Stimulated activated naive B cell treated with anti-CD40 and anti-IgM and Interleukin-4, amounts not matched to agents 10 μg/mL and 1 μg/mL and 100 μg/mL, for 72 hours (primary cell): ENCODE data around the gene CAGE1.
A peak's percentile ranks its signal among the peaks of the same experiment; 100 is the strongest.

Experiments
- ATAC-seq, 2 donors: fragments of 150-1000 bp; cut with Tn5 transposase; replicated peaks; 2 replicates each; pipeline ENCODE4 v1.10.0; 2021; ENCODE audit warnings: moderate library complexity in 1 of 2
- DNase-seq: peaks from one replicate; pipeline ENCODE4 v3.0.0; 2021
- H3K27ac Mint-ChIP-seq: one replicate; pipeline ENCODE4 v1.8.0; 2022; ENCODE audit warnings: mild to moderate bottlenecking, mixed read lengths
- H3K27me3 Mint-ChIP-seq, 2 donors: one replicate each; pipeline ENCODE4 v1.8.0; 2022; ENCODE audit warnings: mixed read lengths in 2 of 2
- H3K36me3 Mint-ChIP-seq, 2 donors: one replicate each; pipeline ENCODE4 v1.8.0; 2022; ENCODE audit warnings: mixed read lengths in 2 of 2, mild to moderate bottlenecking in 1 of 2
- H3K4me1 Mint-ChIP-seq, 2 donors: one replicate each; pipeline ENCODE4 v1.8.0; 2022; ENCODE audit warnings: mixed read lengths in 2 of 2, mild to moderate bottlenecking in 1 of 2
- H3K4me3 Mint-ChIP-seq, 2 donors: one replicate each; pipeline ENCODE4 v1.8.0; 2022; ENCODE audit warnings: mild to moderate bottlenecking in 2 of 2, mixed read lengths in 2 of 2, moderate library complexity in 1 of 2
- H3K9me3 Mint-ChIP-seq, 2 donors: one replicate each; pipeline ENCODE4 v1.8.0; 2022; ENCODE audit warnings: mixed read lengths in 2 of 2, mild to moderate bottlenecking in 1 of 2

Gene CAGE1

DNA sequence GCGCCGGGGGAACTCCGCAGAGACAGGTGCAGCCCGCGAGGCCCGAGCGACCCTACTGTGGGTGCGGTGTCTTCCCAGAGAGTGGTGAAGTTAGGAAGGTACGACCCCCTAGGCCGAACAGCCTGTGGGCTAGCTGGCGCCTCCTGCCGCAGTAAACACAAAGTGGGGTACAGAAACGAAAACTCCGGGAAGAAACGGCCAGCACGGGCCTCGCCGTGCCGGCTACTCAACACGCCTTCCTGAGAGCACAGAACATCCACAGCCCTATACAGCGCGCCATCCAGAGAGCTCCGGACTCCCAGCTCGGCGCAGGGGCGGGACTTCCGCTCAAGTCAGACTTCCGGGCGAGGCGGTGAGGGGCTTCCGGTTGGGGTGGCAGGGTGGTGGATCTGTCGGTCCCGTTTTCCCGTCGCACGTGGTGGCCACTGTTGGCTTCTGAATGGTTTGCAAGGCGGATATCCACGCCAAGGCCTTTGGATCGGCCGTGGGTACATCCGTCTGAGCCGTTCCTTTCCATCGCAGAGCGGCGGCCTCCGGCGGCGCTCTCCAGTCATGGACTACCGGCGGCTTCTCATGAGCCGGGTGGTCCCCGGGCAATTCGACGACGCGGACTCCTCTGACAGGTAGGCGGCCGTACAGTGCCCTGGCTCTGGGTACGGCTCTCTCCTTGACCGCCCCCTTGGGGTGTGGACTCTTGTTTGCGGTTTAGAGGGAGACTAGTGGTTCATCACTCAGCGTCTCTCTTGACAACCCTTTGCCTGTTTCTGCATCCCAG lies at the start of gene CAGE1, which contains the start of gene RIOK1:
Gene CAGE1, minus strand, starts transcription at position 292 of the 775 bp plus-strand sequence. CDS start 2,569 bp downstream, outside the sequence.
Gene RIOK1, plus strand, starts transcription at position 358 of the 775 bp plus-strand sequence. Its CDS starts 195 bp downstream, at position 553.
- Mint-ChIP-seq H3K36me3 (peaks cover 12 to 29% of the 10 kb centered on the region in 2 donors), H3K27ac (peak within 1 kb of the TSS; percentile 100), H3K4me3 (peak within 1 kb of the TSS; percentile 80 to 89), H3K9me3 (no peaks in the 10 kb centered on the region), H3K27me3 (no peaks in the 10 kb centered on the region), H3K4me1 (peaks cover 17 to 43% of the 10 kb centered on the region in 2 donors)
- DNase-seq (peak; percentile 96), ATAC-seq (peak; percentile 96 to 97)

DNA sequence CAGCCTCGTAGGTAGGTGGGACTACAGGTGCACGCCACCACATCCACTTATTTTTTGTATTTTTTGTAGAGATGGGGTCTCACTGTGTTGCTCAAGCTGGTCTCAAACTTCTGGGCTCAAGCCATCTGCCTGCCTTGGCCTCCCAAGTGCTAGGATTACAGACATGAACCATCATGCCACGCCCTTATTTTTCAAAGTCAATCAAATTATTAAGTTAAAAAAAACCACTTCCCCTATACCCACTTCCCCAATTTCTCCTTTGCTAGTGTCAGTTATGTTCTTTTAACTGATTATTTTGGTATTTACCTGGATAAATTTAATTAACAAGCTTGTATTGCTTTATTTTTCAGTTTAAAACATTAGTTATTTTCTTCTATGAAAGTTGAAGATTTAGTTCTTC lies 49.7 kb upstream of the CAGE1 start:
- Mint-ChIP-seq H3K27ac (no peak overlapping the region), H3K27me3 (peaks cover 0 to 9% of the 10 kb centered on the region in 2 donors), H3K9me3 (peaks cover 8 to 11% of the 10 kb centered on the region in 2 donors), H3K4me1 (peaks cover 11 to 37% of the 10 kb centered on the region in 2 donors), H3K4me3 (peak overlapping the region in 1 of 2 donors; percentile 67), H3K36me3 (peaks cover 5 to 10% of the 10 kb centered on the region in 2 donors)
- ATAC-seq (peak; percentile 71 to 86), DNase-seq (no peak)

DNA sequence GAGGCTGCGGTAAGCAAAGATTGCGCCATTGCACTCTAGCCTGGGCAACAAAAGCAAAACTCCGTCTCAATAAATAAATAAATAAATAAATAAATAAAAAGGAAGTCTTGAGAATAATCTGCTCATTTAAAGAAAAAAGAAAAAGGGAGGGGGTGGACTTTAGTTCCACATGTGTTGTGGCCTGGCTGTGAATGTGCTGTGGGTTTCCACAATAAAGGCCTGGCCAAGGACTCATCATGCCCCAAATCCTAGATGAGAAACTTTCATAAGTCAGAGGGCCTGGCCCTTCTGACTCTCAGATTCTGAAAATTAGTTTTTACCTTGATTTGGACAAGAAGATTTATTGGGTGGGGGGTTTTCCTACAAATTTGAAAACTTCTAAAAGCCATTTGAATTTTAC lies 48.5 kb upstream of the CAGE1 start:
- H3K36me3 Mint-ChIP-seq, result peaks cover 5 to 10% of the 10 kb centered on the region in 2 donors
- ATAC-seq, result no peak
- no peak overlapping the region for H3K27ac Mint-ChIP-seq
- H3K27me3 Mint-ChIP-seq, result peaks cover 0 to 9% of the 10 kb centered on the region in 2 donors
- DNase-seq, result no peak
- peaks cover 11 to 37% of the 10 kb centered on the region in 2 donors for H3K4me1 Mint-ChIP-seq
- peaks cover 8 to 11% of the 10 kb centered on the region in 2 donors for H3K9me3 Mint-ChIP-seq
- H3K4me3 Mint-ChIP-seq, result no peak overlapping the region

DNA sequence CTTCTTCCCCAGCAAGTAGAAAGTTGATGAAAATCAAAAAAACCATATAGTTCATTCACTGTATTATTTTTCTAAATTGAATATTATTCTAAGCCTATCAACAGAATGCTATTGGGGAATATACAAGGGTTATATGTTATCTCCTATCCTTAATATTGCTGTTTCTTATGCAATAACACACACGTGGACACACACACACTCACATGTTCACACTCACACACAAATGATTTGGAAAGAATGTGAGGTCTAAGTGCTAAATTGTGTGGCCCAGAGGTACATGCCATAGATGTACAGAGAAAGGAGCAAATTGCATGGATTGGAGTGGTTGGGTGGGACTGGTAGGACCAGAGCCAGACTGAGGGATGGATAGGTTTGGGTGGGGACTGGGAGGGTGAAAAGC lies 45.1 kb upstream of the CAGE1 start:
- peaks cover 11 to 36% of the 10 kb centered on the region in 2 donors for H3K4me1 Mint-ChIP-seq
- DNase-seq (no peak), ATAC-seq (no peak)
- H3K36me3 Mint-ChIP-seq, result peaks cover 0 to 10% of the 10 kb centered on the region in 2 donors
- no peak overlapping the region for H3K27ac Mint-ChIP-seq
- peaks cover 0 to 6% of the 10 kb centered on the region in 2 donors for H3K27me3 Mint-ChIP-seq
- no peak overlapping the region for H3K4me3 Mint-ChIP-seq
- peaks cover 3 to 11% of the 10 kb centered on the region in 2 donors for H3K9me3 Mint-ChIP-seq

DNA sequence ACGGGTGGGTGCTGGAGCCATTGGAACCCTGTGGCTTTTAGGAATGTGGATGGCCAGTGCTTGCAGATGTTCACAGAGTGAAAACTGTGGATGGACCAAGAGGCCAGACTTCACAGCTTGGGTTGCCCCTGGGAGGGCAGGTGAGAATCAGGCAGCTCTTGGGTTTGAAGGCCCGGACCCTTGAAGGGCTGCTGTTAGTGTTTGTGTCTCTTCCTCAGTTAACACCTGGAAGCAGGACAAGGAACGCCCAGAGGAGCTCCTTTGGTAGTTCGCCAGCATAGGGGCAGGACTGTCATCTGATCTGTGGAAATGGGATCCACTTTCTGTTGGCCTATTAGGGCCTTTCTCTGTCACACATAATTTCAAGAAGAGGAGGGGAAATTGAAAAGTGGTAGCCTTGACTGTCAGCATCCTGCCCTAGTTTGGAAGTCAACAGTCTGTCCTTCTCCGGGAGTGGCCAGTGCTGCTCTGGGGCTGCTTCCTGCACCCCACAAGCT lies 43.6 kb upstream of the CAGE1 start:
- no peak overlapping the region for H3K27ac Mint-ChIP-seq
- H3K4me1 Mint-ChIP-seq, result peaks cover 5 to 23% of the 10 kb centered on the region in 2 donors
- ATAC-seq (no peak), DNase-seq (no peak)
- peaks cover 3 to 11% of the 10 kb centered on the region in 2 donors for H3K9me3 Mint-ChIP-seq
- H3K36me3 Mint-ChIP-seq, result peaks cover 0 to 10% of the 10 kb centered on the region in 2 donors
- peaks cover 0 to 6% of the 10 kb centered on the region in 2 donors for H3K27me3 Mint-ChIP-seq
- H3K4me3 Mint-ChIP-seq, result no peak overlapping the region

DNA sequence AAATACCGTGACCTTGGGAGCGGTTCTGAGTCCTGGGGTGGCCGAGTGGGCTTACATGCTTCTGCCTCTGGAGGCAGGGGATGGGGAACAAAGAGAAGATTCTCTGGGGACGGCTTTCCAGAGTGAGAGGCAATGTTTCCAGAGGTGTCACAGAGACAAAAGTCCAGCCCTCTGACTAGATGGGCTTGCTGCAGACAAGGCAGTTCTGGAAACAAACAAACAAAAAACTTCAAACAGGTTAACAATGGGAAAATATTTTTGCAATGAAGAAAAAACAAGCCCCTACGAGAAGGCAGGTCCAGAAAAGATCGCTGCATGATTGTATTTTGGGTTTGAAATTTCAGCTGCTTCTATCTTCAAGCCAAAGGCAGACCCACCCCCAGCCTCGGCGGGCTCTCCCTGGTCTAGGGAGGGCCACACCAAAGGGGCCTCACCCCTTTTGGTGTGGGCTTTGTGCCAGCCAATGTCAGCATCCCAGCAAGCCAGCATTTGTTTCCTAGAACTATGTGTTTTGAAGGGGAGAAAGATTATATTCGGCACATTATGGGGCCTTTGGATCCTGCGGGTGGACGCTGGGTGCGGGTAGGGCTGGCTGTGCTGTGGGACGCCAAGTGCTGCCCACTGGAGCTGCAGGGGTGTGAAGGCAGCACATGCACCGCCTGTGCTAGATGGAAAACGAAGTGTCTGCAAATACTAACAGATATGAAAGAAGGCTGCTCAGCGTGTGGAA lies 43.0 kb upstream of the CAGE1 start:
- H3K36me3 Mint-ChIP-seq, result peaks cover 0 to 10% of the 10 kb centered on the region in 2 donors
- H3K4me3 Mint-ChIP-seq, result no peak overlapping the region
- H3K4me1 Mint-ChIP-seq, result peaks cover 5 to 20% of the 10 kb centered on the region in 2 donors
- peaks cover 3 to 11% of the 10 kb centered on the region in 2 donors for H3K9me3 Mint-ChIP-seq
- peaks cover 0 to 6% of the 10 kb centered on the region in 2 donors for H3K27me3 Mint-ChIP-seq
- H3K27ac Mint-ChIP-seq, result no peak overlapping the region
- ATAC-seq (no peak), DNase-seq (no peak)

DNA sequence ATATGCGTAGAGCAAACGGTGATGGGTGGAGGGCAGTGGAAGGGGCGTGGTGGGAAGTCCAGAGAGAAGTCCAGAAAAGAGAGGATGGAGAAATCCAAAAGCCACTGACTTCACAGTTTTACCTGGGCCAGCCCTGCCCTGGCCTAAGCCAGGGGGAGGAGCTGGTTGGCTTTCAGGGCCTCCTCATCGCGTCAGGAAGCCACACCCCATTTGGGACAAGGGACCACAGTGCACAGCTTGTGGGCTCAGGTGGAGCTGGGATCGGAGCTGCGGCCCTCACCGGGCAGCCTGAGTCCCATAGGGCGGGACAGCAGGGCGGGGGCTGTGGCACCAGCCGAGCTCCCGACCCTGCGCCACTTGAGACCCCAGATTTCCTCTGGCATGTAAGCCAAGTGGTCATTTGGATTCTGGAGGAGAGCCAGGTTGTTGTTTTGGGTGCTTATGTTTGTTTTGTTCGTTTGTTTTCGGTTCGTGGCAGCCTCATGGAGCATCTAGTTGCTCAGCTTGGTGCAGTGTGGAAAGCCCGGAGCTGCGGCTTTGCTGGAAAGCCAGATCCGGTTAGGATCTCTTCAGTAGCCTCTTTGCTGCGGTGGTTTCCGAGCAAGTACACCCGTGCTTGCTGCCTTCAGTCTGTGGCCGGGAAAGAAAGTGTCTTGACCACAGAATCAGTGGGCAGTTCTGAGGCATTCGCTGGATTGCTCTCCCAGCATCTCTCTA lies 42.3 kb upstream of the CAGE1 start:
- peaks cover 3 to 11% of the 10 kb centered on the region in 2 donors for H3K9me3 Mint-ChIP-seq
- peaks cover 5 to 13% of the 10 kb centered on the region in 2 donors for H3K4me1 Mint-ChIP-seq
- H3K36me3 Mint-ChIP-seq, result peaks cover 0 to 10% of the 10 kb centered on the region in 2 donors
- H3K4me3 Mint-ChIP-seq, result peak overlapping the region in 1 of 2 donors; percentile 48
- peaks cover 0 to 6% of the 10 kb centered on the region in 2 donors for H3K27me3 Mint-ChIP-seq
- H3K27ac Mint-ChIP-seq, result no peak overlapping the region
- ATAC-seq (no peak), DNase-seq (no peak)

DNA sequence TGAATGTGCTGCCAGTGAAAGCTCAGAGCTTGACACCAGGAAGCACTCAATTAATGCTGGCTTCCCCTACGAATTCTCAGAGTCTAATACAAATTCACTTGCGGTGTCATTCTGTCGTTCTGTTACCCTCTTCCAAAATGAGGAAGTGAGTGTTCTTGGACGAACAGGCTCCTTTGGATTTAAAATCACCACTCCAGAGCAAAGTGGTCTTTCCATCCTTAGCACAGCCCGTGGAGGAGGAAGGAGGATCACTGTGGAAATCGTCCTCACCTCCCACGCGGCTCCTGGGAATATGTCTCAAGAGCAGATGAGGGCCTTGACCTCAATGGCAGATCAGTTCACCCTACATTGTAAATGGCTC lies 41.8 kb upstream of the CAGE1 start:
- peaks cover 0 to 10% of the 10 kb centered on the region in 2 donors for H3K36me3 Mint-ChIP-seq
- H3K4me1 Mint-ChIP-seq, result peaks cover 5 to 13% of the 10 kb centered on the region in 2 donors
- ATAC-seq, result peak; percentile 23 to 52
- H3K27me3 Mint-ChIP-seq, result peaks cover 0 to 6% of the 10 kb centered on the region in 2 donors
- peaks cover 3 to 11% of the 10 kb centered on the region in 2 donors for H3K9me3 Mint-ChIP-seq
- DNase-seq, result no peak
- H3K4me3 Mint-ChIP-seq, result peak overlapping the region in 1 of 2 donors; percentile 48
- H3K27ac Mint-ChIP-seq, result no peak overlapping the region

DNA sequence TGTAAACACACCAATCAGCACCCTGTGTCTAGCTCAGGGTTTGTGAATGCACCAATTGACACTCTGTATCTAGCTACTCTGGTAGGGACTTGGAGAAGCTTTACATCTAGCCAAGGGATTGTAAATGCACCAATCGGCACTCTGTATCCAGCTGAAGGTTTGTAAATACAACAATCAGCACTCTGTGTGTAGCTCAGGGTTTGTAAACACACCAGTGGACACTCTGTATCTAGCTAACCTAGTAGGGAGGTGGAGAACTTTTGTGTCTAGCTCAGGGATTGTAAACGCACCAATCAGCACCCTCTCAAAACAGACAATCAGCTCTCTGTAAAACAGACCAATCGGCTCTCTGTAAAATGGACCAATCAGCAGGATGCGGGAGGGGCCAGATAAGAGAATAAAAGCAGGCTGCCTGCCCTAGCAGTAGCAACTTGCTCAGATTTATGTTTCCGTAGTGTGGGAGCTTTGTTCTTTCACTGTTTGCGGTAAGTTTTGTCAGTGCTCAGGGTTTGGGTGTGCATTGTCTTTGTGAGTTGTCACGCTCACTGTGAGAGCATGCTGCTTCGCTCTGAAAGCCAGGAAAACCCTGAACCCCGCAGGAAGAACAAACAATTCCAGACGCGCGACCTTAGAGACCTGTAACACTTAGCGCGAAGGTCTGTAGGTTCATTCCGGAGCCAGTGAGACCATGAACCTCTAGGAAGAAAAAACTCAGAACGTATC lies 37.1 kb upstream of the CAGE1 start:
- H3K36me3 Mint-ChIP-seq, result peaks cover 5 to 7% of the 10 kb centered on the region in 2 donors
- peaks cover 5 to 12% of the 10 kb centered on the region in 2 donors for H3K4me1 Mint-ChIP-seq
- ATAC-seq, result no peak
- H3K9me3 Mint-ChIP-seq, result no peaks in the 10 kb centered on the region
- DNase-seq, result no peak
- no peaks in the 10 kb centered on the region for H3K27me3 Mint-ChIP-seq
- no peak overlapping the region for H3K27ac Mint-ChIP-seq
- no peak overlapping the region for H3K4me3 Mint-ChIP-seq

DNA sequence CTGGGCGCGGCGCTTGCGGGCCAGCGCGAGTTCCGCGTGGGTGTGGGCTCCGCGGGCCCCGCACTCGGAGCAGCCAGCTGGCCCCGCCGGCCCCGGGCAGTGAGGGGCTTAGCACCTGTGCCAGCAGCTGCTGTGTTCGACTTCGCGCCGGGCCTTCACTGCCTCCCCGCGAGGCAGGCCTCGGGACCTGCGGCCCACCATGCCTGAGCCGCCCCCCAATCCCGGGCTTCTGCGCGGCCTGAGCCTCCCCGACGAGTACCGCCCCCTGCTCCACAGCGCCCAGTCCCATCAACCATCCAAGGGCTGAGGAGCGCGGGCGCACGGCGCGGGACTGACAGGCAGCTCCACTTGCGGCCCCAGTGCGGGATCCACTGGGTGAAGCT lies 36.3 kb upstream of the CAGE1 start:
- ATAC-seq (no peak), DNase-seq (no peak)
- Mint-ChIP-seq H3K9me3 (no peaks in the 10 kb centered on the region), H3K4me3 (no peak overlapping the region), H3K4me1 (peaks cover 0 to 4% of the 10 kb centered on the region in 2 donors), H3K36me3 (peaks cover 10 to 13% of the 10 kb centered on the region in 2 donors), H3K27me3 (no peaks in the 10 kb centered on the region), H3K27ac (no peak overlapping the region)

DNA sequence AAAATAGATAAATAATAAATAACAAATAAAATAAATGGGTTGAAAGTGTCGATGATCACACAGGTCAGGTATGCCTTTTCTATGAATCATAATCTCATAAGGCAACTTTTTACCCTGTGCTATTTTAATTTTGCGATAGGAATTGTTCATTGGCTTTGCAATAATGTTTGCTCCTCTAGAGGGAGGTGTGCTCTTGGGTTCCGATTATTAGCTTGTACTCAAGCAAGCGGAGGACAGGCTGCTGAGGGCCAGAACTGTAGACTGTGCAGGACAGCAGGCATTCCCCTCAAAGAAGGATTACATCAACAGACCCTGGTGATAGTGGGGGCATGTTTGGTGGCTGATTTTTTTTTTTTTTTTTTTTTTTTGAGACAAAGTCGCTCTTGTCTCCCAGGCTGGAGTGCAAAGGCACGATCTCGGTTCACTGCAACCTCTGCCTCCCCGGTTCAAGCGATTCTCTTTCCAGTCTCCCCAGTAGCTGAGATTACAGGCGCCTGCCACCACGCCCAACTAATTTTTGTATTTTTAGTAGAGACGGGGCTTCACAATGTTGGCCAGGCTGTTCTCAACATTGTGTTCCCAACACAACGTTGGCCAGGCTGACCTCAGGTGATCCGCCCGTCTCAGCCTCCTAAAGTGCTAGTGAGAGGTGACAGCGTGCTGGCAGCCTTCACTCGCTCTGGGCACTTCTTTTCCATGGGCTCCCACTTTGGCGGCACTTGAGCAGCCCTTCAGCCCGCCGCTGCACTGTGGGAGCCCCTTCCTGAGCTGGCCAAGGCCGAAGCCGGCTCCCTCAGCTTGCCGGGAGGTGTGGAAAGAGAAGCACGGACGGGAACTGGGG lies 35.6 kb upstream of the CAGE1 start:
- no peaks in the 10 kb centered on the region for H3K4me1 Mint-ChIP-seq
- ATAC-seq (peak in 1 of 2 donors; percentile 45), DNase-seq (no peak)
- no peaks in the 10 kb centered on the region for H3K27me3 Mint-ChIP-seq
- no peak overlapping the region for H3K27ac Mint-ChIP-seq
- no peaks in the 10 kb centered on the region for H3K9me3 Mint-ChIP-seq
- peaks cover 10 to 20% of the 10 kb centered on the region in 2 donors for H3K36me3 Mint-ChIP-seq
- no peak overlapping the region for H3K4me3 Mint-ChIP-seq

DNA sequence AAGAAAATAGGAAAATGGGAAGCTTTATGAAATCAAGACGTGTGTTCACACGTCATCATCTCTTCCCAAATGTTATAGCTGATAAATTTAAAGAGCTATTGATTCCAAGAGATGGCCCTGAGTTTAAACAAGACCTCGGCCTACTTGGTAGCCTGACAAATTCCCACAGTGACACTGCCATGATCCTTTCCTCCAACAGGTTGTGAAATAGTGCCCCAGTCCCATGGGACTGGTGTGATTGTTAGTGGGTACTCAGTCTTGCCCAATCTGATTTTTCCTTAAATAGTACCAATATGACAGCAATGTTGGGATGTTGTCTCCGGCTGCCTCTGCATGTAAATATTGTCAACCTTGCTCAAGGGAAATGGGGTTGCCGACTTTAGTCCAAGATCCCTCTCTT lies 34.5 kb upstream of the CAGE1 start:
- no peak for DNase-seq
- no peaks in the 10 kb centered on the region for H3K27me3 Mint-ChIP-seq
- no peak for ATAC-seq
- no peak overlapping the region for H3K27ac Mint-ChIP-seq
- no peaks in the 10 kb centered on the region for H3K9me3 Mint-ChIP-seq
- peaks cover 17 to 31% of the 10 kb centered on the region in 2 donors for H3K36me3 Mint-ChIP-seq
- no peaks in the 10 kb centered on the region for H3K4me1 Mint-ChIP-seq
- no peak overlapping the region for H3K4me3 Mint-ChIP-seq

DNA sequence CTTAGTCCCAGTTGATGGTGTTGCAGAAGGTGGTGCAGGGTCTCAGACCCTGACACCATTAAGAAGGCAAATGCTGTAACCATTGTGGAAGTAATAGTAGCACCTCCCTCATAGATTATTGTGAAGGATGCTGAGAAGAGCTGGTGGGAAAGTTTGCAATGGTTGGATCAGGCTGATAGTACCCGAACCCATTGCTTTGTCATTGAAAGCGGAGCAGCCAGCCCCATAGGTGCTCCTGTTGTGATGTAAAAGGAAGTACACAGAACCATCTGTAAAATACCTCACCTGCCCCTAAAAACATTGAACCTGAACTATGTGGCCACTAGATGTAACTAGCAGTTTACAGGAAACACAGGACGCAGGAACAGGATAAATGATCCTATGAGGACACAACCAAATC lies 31.5 kb upstream of the CAGE1 start:
- Mint-ChIP-seq H3K4me1 (peaks cover 0 to 3% of the 10 kb centered on the region in 2 donors), H3K9me3 (no peaks in the 10 kb centered on the region)
- no peak for ATAC-seq

More for the DNA sequence above, 31.5 kb upstream of the CAGE1 start:
- Mint-ChIP-seq H3K27me3 (no peaks in the 10 kb centered on the region), H3K27ac (no peak overlapping the region), H3K4me3 (no peak overlapping the region), H3K36me3 (peaks cover 33 to 48% of the 10 kb centered on the region in 2 donors)
- DNase-seq, result no peak
